ENCODE results near the gene KIF26B. TPM values are rescaled to one million over a fixed set of nuclear protein-coding genes. Genes with fewer than 3 reads are reported as not detected.

The KIF26B gene
- total RNA-seq, 1 experiment from 2014 or later = 1.2 TPM

GRCh38 chr1:245168086-245168485 lies 13.3 kb downstream of the KIF26B start (continued):
- TF ChIP-seq ATF2 (CRISPR knock-in tag; IDR thresholded peaks at IDR 0.05; ENCODE audit: borderline replicate concordance, low read depth) = no peak
- TF ChIP-seq MYBL2 (CRISPR knock-in tag; IDR thresholded peaks at IDR 0.05) = no peak
- TF ChIP-seq ZNF121 (CRISPR knock-in tag; IDR thresholded peaks at IDR 0.05) = no peak
- no peak for TF ChIP-seq ZNF423 (CRISPR knock-in tag; IDR thresholded peaks at IDR 0.05)
- TF ChIP-seq TEAD1 (CRISPR knock-in tag; IDR thresholded peaks at IDR 0.05) = no peak
- TF ChIP-seq ATF3 (CRISPR knock-in tag; conservative IDR thresholded peaks at IDR 0.05) = no peak
- no peak for TF ChIP-seq ZSCAN18 (CRISPR knock-in tag; IDR thresholded peaks at IDR 0.05)
- TF ChIP-seq ETV6 (CRISPR knock-in tag; IDR thresholded peaks at IDR 0.05) = no peak
- no peak for TF ChIP-seq ZNF219 (CRISPR knock-in tag; IDR thresholded peaks at IDR 0.05; ENCODE audit: borderline replicate concordance)
- no peak for TF ChIP-seq STAT6 (CRISPR knock-in tag; conservative IDR thresholded peaks at IDR 0.05; ENCODE audit: low read depth)

GRCh38 chr1:245168906-245169305 lies 14.1 kb downstream of the KIF26B start:
- H3K4me3 Mint-ChIP-seq = no peak overlapping the region
- no peak overlapping the region for H3K27ac Mint-ChIP-seq
- H3K27me3 Mint-ChIP-seq (ENCODE audit: low read depth) = no peaks in the 10 kb centered on the region
- DNase-seq (ENCODE audit: low spot score) = no peak
- POLR2A ChIA-PET = no interaction called here
- no peaks in the 10 kb centered on the region for H3K36me3 Mint-ChIP-seq
- CTCF ChIA-PET = interaction anchor here (0.8 kb wide), 1 partner anchor 12 kb away, joined by 3 read pairs; no protein-coding TSS in a partner anchor
- H3K4me1 Mint-ChIP-seq = peaks cover 23% of the 10 kb centered on the region
- TF ChIP-seq PRDM15 (CRISPR knock-in tag; IDR thresholded peaks at IDR 0.05) = no peak
- no peak for TF ChIP-seq CREB1 (CRISPR knock-in tag; IDR thresholded peaks at IDR 0.05)
- H3K9me3 Mint-ChIP-seq = peaks cover 17% of the 10 kb centered on the region
- no peak for ATAC-seq

GRCh38 chr1:245169376-245169775 lies 14.6 kb downstream of the KIF26B start:
- Mint-ChIP-seq H3K4me1 (peaks cover 23% of the 10 kb centered on the region), H3K27ac (no peak overlapping the region), H3K36me3 (no peaks in the 10 kb centered on the region), H3K4me3 (no peak overlapping the region), H3K9me3 (peaks cover 17% of the 10 kb centered on the region), H3K27me3 (ENCODE audit: low read depth) (no peaks in the 10 kb centered on the region)
- ChIA-PET POLR2A (no interaction called here), CTCF (interaction anchor here (0.8 kb wide), 1 partner anchor 12 kb away, joined by 3 read pairs; no protein-coding TSS in a partner anchor)
- no peak for DNase-seq (ENCODE audit: low spot score)
- ATAC-seq = no peak
- no peak for TF ChIP-seq CTCF (IDR thresholded peaks at IDR 0.05)
- TF ChIP-seq CDX4 (CRISPR knock-in tag; IDR thresholded peaks at IDR 0.05; ENCODE audit: borderline replicate concordance) = no peak
- no peak for TF ChIP-seq ZNF263 (CRISPR knock-in tag; IDR thresholded peaks at IDR 0.05; ENCODE audit: low read depth)
- no peak for TF ChIP-seq AFF4 (CRISPR knock-in tag; IDR thresholded peaks at IDR 0.05; ENCODE audit: borderline replicate concordance)
